Hepatocyte (in vitro differentiated cells): ENCODE measurements around the gene SELENOF.

Experiments used
- EZH2 ChIP-seq: fragments of 200-600 bp; sonication (generic); IDR thresholded peaks from 2 replicates; pipeline ENCODE4 v1.6.1; 2016; ENCODE audit warnings: antibody characterized with exemption, mild to moderate bottlenecking, borderline replicate concordance
- EZH2phosphoT487 ChIP-seq: fragments of 200-600 bp; sonication (generic); IDR thresholded peaks from one replicate; pipeline ENCODE4 v1.6.1; 2018; ENCODE audit warnings: antibody characterized with exemption, mild to moderate bottlenecking, low read depth, moderate library complexity; ENCODE audit not compliant: unreplicated experiment, severe bottlenecking
- TF ChIP-seq, protein P1 (sequence below): fragments of 200-600 bp; sonication (generic); IDR thresholded peaks from 2 replicates; pipeline ENCODE4 v1.5.1; 2016; ENCODE audit warnings: antibody characterized with exemption, mild to moderate bottlenecking; ENCODE audit not compliant: poor library complexity

DNA sequence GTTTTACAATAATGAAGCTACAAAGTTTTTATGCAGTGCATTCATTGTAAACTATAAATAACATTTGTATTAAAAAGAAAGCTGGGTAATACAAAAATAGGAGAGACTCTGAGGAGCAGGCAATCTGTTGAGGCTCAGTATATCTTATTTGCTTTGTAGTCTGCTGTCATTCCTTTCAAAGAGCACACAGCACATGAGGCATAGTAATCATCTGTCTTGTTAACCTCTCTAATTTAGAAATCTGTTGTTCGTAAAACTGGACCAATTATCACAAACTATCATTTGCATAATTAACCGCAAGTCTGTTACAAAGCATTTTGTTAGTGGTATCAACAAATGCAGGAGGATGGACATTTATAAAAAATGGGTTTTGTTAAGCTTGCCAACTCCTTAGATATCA lies 51.0 kb downstream of the SELENOF start:
- TF ChIP-seq, protein P1, sequence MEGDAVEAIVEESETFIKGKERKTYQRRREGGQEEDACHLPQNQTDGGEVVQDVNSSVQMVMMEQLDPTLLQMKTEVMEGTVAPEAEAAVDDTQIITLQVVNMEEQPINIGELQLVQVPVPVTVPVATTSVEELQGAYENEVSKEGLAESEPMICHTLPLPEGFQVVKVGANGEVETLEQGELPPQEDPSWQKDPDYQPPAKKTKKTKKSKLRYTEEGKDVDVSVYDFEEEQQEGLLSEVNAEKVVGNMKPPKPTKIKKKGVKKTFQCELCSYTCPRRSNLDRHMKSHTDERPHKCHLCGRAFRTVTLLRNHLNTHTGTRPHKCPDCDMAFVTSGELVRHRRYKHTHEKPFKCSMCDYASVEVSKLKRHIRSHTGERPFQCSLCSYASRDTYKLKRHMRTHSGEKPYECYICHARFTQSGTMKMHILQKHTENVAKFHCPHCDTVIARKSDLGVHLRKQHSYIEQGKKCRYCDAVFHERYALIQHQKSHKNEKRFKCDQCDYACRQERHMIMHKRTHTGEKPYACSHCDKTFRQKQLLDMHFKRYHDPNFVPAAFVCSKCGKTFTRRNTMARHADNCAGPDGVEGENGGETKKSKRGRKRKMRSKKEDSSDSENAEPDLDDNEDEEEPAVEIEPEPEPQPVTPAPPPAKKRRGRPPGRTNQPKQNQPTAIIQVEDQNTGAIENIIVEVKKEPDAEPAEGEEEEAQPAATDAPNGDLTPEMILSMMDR: no peak
- TF ChIP-seq EZH2: no peak
- no peak for TF ChIP-seq EZH2phosphoT487
